Vagina (tissue), 2 donors: Measurements from ENCODE around the gene PNCK.

ENCODE experiments used
- POLR2A ChIP-seq, 2 donors: fragments of 450-650 bp; IDR thresholded peaks; one replicate each; pipeline ENCODE4 v1.6.1; 2017; ENCODE audit warnings: antibody characterized with exemption in 2 of 2, mild to moderate bottlenecking in 2 of 2, moderate library complexity in 2 of 2
- POLR2AphosphoS5 ChIP-seq, 2 donors: sonication (generic); formaldehyde crosslinking; IDR thresholded peaks; one replicate each; pipeline ENCODE4 v1.9.0; 2017; ENCODE audit warnings: antibody characterized with exemption in 2 of 2, mild to moderate bottlenecking in 2 of 2, low read depth in 1 of 2; ENCODE audit not compliant: insufficient read depth in 1 of 2
- TF ChIP-seq, protein P1 (sequence below), 3 experiments: fragments of 450-650 bp in 2 of 3; fragments of 200-600 bp in 1 of 3; sonication (generic) in 1 of 3; IDR thresholded peaks; one replicate each; pipeline ENCODE4 v1.5.1; 2017 to 2019; ENCODE audit warnings: antibody characterized with exemption in 3 of 3, mild to moderate bottlenecking in 2 of 3, moderate library complexity in 2 of 3

DNA sequence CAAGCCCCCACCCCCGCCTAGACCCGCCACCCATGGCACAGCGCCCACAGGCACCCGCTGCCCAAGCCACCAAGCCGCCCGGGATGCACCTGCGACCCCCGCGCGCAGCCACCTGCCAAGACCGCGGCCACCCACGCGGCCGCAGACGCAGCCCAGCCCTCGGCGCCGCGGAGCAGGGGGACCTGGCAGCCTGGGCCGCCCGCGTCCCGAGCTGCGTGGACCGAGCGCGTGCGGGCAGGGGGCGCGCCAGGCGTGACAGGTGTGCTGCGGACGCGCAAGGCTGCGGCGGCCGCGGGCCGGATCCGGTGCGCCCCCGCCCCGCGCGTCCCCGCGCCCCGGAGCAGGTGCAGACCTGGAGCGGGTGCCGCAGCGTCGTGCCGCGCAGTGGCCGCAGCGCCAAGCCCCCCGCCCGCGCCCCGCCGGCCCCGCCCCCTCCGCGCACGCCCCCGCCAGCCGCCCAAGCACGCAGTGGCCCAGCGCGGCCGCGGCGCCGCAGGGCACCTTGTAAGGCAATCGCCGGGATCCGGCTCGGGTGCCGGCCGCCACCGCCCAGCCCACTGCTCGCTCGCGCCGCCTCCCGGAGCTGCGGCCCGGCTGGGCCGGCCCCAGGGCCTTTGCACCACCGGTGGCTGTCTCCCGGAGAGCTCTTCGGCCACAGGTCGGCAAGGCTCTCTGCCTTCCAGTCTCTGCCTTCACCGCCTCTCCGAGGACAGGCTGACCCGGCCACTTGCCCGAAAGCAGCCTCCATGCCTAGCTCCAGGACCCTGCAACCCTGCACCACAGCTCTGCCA, at the start of gene PNCK:
- TF ChIP-seq POLR2A (IDR thresholded peaks at IDR 0.05) (no peak), POLR2AphosphoS5 (IDR thresholded peaks at IDR 0.05; ENCODE audit: insufficient read depth in 1 of 2, low read depth in 1 of 2) (no peak)
- TF ChIP-seq, protein P1, sequence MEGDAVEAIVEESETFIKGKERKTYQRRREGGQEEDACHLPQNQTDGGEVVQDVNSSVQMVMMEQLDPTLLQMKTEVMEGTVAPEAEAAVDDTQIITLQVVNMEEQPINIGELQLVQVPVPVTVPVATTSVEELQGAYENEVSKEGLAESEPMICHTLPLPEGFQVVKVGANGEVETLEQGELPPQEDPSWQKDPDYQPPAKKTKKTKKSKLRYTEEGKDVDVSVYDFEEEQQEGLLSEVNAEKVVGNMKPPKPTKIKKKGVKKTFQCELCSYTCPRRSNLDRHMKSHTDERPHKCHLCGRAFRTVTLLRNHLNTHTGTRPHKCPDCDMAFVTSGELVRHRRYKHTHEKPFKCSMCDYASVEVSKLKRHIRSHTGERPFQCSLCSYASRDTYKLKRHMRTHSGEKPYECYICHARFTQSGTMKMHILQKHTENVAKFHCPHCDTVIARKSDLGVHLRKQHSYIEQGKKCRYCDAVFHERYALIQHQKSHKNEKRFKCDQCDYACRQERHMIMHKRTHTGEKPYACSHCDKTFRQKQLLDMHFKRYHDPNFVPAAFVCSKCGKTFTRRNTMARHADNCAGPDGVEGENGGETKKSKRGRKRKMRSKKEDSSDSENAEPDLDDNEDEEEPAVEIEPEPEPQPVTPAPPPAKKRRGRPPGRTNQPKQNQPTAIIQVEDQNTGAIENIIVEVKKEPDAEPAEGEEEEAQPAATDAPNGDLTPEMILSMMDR (IDR thresholded peaks at IDR 0.05): no peak
